Ecto neural progenitor cell (in vitro differentiated cells): ENCODE measurements around the gene SHISA6.

Source experiments
- DNase-seq: peaks from one replicate; pipeline ENCODE4 v3.0.0-alpha.2; 2018; ENCODE audit warnings: low spot score

SHISA6 gene

DNA sequence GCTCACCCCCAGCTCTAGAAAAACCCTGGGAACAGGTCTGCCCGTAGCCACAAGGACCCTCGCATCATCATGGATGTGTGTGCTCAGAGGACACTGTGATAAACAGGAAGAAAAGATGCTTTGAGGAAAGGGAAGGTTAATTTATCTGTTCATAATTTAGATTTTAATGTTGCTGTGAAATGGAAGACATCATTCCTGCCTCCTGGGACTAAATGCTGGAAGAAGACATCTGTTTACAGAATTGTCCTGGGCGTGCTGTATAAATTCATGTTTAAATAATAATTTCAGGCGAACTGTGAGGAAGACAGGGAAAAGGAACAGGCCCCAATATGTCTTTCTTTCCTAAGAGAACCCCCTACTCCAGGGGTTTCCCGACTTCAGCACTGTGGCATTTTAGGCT lies 112.6 kb downstream of the SHISA6 start:
- DNase-seq = no peak

- DNase-seq = no peak
These were observed 115.4 kb downstream of the SHISA6 start for GRCh38 chr17:11356371-11356770.

DNA sequence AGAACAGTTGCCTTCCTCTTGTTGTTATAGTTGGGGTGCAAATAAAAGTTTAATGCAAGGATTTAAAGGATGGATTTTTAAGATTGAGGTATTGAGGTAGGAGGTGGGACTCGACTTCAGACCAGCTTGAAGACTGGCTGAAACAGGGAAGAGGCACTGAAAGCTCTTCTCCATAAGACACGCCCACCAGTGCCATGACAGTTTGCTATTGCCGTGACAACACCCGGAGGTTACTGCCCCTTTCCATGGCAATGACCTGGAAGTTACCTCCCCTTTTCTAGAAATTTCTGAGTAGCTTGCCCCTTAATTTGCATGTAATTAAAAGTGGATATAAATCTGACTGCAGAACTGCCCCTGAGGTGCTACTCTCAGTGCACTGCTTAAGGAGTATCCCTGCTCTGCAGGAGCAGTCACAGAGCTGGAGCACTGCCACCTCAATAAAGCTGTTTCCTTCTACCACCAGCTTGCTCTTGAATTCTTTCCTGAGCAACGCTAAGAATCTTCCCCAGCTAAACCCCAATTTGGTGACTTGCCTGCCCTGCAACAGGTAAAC lies 122.6 kb downstream of the SHISA6 start:
- DNase-seq = no peak

DNA sequence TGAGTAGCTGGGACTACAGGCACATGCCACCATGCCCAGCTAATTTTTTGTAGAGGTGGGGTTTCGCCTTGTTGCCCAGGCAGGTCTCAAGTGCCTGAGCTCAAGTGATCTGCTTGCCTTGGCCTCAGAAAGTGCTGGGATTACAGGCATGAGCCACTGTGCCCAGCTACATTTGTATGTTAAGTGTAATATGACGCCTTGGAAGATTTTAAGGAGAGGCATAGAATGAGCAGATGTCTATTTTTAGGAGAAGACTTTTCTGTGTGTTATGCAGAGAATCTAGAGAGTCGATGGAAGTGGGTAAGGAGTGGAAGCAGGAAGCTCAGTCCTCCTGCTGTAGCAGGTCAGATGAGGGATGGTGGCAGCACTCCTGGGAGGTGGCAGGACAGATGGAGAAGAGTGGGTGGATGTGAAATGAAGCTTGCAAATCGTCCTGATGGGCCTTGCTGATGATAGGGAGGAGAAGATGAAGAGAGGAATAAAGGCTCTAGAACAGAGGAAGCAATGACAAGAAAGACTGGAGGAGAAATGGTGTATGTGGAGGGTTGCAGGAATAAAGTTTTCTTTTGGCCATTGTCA lies 125.3 kb downstream of the SHISA6 start:
- no peak for DNase-seq

GRCh38 chr17:11369575-11369974 lies 128.6 kb downstream of the SHISA6 start:
- DNase-seq = no peak

DNA sequence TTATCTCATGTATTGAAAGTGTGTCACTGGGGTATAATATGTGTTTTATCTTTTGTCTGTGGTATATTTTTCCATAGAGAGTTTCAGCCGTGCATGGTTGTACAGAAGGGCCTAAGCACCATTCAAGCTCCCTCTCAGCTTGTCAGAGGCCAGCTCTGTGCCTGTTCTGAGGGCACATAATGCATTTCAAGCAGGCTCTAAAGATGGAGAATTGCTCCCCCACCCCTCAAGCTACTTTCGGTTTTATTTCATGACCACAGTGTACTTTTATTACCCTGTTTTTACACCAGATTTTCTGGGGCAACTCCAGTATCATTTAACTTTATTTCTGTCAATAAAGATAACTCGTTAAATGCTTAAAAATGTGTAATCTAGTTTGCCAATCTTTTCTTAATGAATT lies 131.7 kb downstream of the SHISA6 start:
- DNase-seq = no peak

- DNase-seq = no peak
These were observed 137.5 kb downstream of the SHISA6 start for GRCh38 chr17:11378506-11378905.

GRCh38 chr17:11380761-11381160 lies 139.7 kb downstream of the SHISA6 start:
- DNase-seq = no peak

GRCh38 chr17:11383157-11383556 lies 142.1 kb downstream of the SHISA6 start:
- DNase-seq = no peak

- no peak for DNase-seq
These were observed 143.1 kb downstream of the SHISA6 start for GRCh38 chr17:11384131-11384530.

DNA sequence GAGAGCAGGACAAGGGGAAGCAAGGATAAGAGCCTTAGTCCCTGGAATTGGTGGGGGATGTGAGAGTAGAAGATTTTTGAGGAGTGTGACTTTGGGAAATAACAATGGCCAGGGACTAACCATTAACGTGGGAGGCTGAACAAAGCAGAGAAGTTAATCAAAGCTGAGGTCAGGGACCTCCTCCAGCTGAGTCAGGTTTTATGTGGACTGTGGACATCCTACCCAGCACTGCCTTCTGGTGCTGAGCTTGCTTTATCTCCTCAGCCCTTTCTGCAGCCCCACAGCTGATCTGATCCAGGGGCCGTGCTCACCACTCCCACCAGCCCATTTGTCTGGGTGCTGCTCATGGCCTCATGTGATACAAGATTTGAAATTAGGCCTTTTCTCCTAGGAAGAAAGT lies 146.6 kb downstream of the SHISA6 start:
- DNase-seq = no peak

DNA sequence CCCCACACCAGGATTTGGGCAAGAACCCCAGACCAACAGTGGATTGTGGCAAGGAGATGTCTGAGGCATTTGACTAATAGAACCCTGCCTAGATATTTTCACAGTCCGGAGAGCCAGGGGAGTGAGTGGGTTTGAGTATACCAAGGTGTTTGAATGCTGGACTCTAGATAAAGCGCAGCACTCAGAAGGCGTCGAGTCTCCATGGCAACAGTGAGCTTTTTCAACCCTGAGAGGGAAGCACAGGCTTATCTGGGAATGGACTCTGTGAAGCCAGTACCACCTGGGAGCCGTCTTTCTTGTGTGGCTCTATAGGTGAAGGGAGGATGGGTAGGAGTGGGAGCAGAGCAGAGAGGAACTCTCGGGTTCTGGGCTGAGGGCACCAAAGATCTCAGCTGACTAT lies 147.0 kb downstream of the SHISA6 start:
- no peak for DNase-seq

DNA sequence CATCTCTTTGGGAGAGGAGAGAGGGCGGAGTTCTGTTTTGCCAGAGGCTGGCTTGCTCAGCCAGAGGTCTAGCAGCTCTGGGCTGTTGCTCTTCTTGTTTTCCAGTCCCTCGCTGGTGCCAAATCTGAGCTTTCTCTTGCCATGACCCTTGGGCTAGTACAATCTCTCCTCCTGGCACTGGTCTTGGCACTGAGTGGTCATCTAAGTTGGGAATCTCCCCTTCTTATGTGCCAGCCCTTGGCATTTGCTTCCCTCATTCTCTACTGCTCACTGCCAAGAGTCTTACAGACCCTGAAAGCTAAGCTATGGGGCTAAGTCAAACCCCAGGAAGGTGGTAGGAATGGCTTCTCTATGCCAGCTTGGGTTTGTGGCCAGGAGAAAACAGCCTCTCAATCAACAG lies 148.6 kb downstream of the SHISA6 start:
- DNase-seq = no peak

- DNase-seq = no peak
These were observed 150.1 kb downstream of the SHISA6 start for GRCh38 chr17:11391134-11391533.

DNA sequence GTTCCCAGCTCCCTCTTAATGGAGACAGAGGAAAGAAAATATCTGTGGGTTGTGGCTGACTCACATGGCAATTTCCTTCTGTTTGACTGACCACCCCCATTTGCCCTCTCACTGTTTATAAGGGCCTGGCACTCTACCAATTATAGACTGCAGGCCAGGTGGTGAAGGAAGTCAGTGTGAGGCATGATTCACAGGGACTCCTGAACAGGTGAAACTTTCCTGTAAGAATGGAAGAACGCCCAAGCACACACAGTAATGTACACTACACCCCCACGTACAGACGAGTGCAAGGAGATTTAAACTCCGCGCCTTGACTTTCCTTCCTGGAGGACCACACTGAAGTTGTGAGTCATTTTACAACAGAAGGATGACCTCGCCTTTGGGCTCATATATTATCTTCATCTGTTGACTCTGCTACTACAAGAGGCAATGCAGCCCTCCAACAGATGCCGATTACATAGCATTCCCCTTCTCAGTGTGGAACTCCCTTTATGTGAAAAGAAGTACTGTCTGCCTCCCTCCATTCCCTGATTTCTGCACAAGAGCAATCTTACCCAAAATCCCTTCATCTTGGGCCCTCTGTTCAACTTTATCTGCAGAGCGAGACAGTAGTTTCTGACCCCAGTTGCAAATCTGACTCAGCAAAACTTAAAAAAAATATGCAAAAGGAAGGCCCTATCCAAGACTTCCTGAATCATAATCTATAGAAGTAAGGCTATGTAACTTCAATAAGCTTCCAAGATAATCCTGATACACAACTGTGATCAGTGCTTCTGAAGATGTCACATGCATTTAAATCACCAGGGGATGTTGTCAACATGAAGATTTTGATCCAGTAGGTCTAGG lies 163.6 kb downstream of the SHISA6 start:
- no peak for DNase-seq

GRCh38 chr17:11406716-11407115 lies 165.7 kb downstream of the SHISA6 start:
- no peak for DNase-seq

GRCh38 chr17:11412654-11413053 lies 171.6 kb downstream of the SHISA6 start:
- DNase-seq = no peak

DNA sequence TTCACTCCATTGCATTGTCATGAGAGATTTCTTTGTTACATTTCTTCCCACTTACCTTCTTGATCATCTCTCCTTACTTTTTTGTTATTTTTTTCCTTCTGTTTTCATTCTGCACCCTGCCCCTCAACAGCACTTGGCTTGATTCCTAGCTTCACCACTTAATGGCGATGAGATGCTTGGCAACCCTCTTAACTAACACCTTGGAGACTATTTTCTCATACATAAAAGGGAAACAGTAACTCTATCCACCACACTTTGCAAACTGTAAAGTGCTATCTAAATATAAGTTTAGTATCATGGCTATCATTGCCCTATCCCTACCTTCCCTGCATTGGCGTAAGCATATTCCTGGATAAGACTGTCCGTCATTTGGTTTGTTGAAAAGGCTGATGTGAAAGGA lies 177.3 kb downstream of the SHISA6 start:
- DNase-seq = no peak

GRCh38 chr17:11430751-11431150 lies 189.7 kb downstream of the SHISA6 start:
- peak; percentile 62 for DNase-seq

DNA sequence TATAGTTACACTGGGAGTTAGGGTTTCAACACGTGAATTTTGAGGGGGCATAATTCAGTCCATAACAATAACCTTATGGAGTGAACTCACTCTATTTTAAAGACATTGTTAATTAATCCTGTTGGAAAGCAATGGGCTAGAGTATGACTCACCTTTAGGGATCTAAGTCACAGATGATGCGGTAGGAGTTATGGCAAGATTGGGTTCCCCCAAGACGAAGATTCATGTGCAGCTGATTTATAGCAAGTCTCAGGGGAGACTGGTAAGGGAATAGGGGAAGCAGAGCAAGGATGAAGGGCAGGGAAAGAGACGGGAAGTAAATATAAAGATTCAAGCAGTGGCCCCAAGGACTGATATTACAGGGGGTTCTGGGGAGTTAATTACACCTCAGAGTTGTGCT lies 197.7 kb downstream of the SHISA6 start:
- no peak for DNase-seq

DNA sequence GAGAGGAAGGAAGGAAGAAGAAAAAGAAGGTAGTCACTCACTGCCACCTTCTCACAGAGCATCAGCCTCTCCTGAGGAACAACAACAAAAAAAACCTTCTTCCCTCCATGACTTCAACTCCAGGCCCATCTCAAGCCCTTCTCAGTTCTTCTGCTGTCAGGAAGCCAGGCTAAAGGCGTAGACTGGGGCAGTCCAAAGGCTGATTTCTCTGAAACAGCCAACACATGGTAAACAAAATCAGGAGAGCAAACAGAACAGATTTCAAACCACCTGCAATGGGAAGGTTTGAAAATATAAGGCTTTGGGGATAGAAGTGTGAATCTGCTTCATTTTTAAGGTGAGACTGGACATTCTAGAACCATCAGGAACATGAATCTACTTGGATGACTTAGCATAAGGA lies 200.0 kb downstream of the SHISA6 start:
- DNase-seq = no peak

DNA sequence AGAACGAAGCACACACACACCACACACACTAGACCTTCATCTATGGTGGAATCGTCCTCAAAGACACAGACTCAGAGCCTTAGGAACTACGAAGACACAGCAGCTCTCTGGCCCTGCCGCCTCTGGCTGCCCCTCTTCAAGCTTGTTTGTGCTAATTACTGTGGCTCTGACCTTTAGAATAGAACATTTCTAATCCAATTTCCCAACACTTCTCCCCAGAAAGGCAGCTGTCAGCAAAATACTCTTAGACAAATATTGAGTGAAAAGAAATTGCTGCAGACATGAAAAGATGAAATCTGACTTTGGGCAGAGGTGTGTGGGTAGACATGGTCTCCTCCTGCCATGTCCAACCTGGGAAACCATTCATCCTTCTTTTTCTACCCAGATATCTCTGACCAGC lies 205.3 kb downstream of the SHISA6 start:
- no peak for DNase-seq

- peak; percentile 28 for DNase-seq
These were observed 213.1 kb downstream of the SHISA6 start for GRCh38 chr17:11454096-11454495.

DNA sequence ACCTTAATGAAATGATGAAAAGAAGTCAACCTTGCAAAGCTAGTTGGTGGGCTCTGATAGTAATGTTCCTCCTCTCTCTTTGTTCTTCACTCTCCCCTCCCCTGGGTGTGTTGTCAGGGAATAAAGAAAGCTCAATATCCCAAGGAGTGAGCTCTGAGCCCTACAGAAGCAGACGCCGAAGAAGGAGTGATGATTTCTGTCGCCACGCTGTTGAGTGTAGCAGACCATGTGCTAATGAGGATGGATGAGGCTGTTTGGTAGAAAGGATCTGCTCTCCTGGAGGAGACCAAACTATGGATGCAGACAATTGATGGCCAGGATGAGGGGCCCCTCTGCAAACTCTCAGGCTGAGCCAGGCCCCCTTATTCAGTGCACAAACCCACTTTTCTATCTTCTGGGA lies 217.3 kb downstream of the SHISA6 start:
- DNase-seq = no peak
